ENCODE data around the gene SQSTM1. TPM values are rescaled to one million over a fixed set of nuclear protein-coding genes. Genes with fewer than 3 reads are reported as not detected.

Gene SQSTM1
- polyA plus RNA-seq, 1 of the 3 experiments (the other 2 are of a cell fraction) = 181 TPM

DNA sequence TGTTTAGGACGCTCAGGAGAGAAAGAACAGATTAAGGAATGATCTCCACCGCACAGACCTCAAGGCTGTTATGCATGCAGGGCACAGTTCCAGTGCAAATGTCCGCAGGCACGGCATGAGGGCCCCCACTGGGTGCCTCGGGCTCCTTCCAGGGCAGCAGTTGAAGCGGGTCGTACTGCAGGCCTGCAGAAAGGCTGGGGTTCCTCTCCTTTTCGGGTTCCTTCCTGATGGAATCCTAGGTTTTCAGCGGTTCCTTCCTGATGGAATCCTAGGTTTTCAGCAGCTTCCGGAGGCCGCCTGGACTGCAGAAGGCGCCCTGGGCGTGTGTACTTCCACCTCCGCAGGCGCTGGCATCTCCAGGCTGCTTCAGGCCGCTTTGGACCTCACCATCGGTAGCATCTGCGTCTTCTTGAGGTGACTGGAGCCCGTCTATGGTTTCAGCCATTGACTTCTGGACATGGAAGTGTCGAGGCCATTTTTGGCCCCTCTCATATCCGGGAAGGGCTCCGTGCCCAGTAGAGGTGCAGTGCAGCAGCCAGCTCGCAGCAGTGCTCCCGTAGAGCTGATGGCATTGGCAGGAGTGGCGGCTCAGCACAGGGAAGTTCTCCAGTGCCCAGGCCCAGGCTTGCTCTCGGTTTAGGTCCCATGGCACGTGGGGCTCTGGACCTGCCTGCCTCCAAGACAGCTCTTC is 8.4 kb upstream of the SQSTM1 start:
- DNase-seq = no peak
- Histone ChIP-seq H3K9ac (no peak overlapping the region), H3F3A (replicated peaks; ENCODE audit: insufficient read depth) (peaks cover 16% of the 10 kb centered on the region), H2AFZ (ENCODE audit: low read depth) (no peak overlapping the region), H3K27me3 (ENCODE audit: insufficient read depth) (no peaks in the 10 kb centered on the region), H4K20me1 (ENCODE audit: insufficient read depth) (no peaks in the 10 kb centered on the region), H3K4me1 (ENCODE audit: control insufficient read depth in 1 of 2, insufficient read depth in 2 of 2, low read depth in 1 of 2, low read length in 1 of 2) (no peaks in the 10 kb centered on the region; a peak in 1 of 4 replicates), H3K9me2 (no peaks in the 10 kb centered on the region), H3K4me2 (no peak overlapping the region), H3K79me2 (ENCODE audit: insufficient read depth) (peaks cover 30% of the 10 kb centered on the region), H3K36me3 (replicated peaks in 1 of 2; ENCODE audit: control insufficient read depth in 1 of 2, insufficient read depth in 2 of 2, low read length in 1 of 2) (peaks cover 9 to 15% of the 10 kb centered on the region in 2 experiments), H3K4me3 (ENCODE audit: low read depth in 2 of 2, low read length in 1 of 2) (no peak overlapping the region), H3K9me3 (no peaks in the 10 kb centered on the region), H3K27ac (ENCODE audit: low read depth in 2 of 2, low read length in 1 of 2) (no peak overlapping the region)
- 98% methylated on average over 19 of the region's 27 CpGs for WGBS (ENCODE audit: low lambda C conversion rate)
- ChIA-PET POLR2A (no interaction called here), CTCF (interaction anchor here (0.6 to 1.5 kb wide), 2 partner anchors 8 to 68 kb away, joined by 3 read pairs; partner anchors contain the start of gene SQSTM1)
- TF ChIP-seq, protein P1, sequence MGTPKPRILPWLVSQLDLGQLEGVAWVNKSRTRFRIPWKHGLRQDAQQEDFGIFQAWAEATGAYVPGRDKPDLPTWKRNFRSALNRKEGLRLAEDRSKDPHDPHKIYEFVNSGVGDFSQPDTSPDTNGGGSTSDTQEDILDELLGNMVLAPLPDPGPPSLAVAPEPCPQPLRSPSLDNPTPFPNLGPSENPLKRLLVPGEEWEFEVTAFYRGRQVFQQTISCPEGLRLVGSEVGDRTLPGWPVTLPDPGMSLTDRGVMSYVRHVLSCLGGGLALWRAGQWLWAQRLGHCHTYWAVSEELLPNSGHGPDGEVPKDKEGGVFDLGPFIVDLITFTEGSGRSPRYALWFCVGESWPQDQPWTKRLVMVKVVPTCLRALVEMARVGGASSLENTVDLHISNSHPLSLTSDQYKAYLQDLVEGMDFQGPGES (IDR thresholded peaks at IDR 0.05; ENCODE audit: low read depth, low read length) = no peak
- TF ChIP-seq, protein P2, sequence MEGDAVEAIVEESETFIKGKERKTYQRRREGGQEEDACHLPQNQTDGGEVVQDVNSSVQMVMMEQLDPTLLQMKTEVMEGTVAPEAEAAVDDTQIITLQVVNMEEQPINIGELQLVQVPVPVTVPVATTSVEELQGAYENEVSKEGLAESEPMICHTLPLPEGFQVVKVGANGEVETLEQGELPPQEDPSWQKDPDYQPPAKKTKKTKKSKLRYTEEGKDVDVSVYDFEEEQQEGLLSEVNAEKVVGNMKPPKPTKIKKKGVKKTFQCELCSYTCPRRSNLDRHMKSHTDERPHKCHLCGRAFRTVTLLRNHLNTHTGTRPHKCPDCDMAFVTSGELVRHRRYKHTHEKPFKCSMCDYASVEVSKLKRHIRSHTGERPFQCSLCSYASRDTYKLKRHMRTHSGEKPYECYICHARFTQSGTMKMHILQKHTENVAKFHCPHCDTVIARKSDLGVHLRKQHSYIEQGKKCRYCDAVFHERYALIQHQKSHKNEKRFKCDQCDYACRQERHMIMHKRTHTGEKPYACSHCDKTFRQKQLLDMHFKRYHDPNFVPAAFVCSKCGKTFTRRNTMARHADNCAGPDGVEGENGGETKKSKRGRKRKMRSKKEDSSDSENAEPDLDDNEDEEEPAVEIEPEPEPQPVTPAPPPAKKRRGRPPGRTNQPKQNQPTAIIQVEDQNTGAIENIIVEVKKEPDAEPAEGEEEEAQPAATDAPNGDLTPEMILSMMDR (IDR thresholded peaks at IDR 0.05) = no peak
- TF ChIP-seq TEAD4 (IDR thresholded peaks at IDR 0.05; ENCODE audit: borderline replicate concordance, insufficient read depth) (no peak), MXI1 (IDR thresholded peaks at IDR 0.05; ENCODE audit: low read depth, low read length) (no peak), RAD21 (IDR thresholded peaks at IDR 0.05; ENCODE audit: low read length) (no peak), RXRA (IDR thresholded peaks at IDR 0.05; ENCODE audit: borderline replicate concordance, low read depth) (no peak), NFIC (IDR thresholded peaks at IDR 0.05; ENCODE audit: borderline replicate concordance) (no peak), CHD2 (IDR thresholded peaks at IDR 0.05; ENCODE audit: low read length, partially characterized antibody) (no peak), GATA2 (CRISPR knock-in tag; IDR thresholded peaks at IDR 0.05) (no peak)
- TF ChIP-seq, protein P3, sequence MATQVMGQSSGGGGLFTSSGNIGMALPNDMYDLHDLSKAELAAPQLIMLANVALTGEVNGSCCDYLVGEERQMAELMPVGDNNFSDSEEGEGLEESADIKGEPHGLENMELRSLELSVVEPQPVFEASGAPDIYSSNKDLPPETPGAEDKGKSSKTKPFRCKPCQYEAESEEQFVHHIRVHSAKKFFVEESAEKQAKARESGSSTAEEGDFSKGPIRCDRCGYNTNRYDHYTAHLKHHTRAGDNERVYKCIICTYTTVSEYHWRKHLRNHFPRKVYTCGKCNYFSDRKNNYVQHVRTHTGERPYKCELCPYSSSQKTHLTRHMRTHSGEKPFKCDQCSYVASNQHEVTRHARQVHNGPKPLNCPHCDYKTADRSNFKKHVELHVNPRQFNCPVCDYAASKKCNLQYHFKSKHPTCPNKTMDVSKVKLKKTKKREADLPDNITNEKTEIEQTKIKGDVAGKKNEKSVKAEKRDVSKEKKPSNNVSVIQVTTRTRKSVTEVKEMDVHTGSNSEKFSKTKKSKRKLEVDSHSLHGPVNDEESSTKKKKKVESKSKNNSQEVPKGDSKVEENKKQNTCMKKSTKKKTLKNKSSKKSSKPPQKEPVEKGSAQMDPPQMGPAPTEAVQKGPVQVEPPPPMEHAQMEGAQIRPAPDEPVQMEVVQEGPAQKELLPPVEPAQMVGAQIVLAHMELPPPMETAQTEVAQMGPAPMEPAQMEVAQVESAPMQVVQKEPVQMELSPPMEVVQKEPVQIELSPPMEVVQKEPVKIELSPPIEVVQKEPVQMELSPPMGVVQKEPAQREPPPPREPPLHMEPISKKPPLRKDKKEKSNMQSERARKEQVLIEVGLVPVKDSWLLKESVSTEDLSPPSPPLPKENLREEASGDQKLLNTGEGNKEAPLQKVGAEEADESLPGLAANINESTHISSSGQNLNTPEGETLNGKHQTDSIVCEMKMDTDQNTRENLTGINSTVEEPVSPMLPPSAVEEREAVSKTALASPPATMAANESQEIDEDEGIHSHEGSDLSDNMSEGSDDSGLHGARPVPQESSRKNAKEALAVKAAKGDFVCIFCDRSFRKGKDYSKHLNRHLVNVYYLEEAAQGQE (IDR thresholded peaks at IDR 0.05; ENCODE audit: low read depth, low read length) = no peak

Measured in SK-N-SH (cell line).